NT2/D1 (cell line): ENCODE measurements around the gene CD40LG.

ENCODE experiments used
- YY1 ChIP-seq: IDR thresholded peaks from 2 replicates; pipeline ENCODE4 v1.6.1; 2011; ENCODE audit not compliant: insufficient read length, insufficient read depth
- ZNF274 ChIP-seq: IDR thresholded peaks from 2 replicates; pipeline ENCODE4 v1.6.1; 2011; ENCODE audit warnings: mild to moderate bottlenecking, low read depth, low read length

DNA sequence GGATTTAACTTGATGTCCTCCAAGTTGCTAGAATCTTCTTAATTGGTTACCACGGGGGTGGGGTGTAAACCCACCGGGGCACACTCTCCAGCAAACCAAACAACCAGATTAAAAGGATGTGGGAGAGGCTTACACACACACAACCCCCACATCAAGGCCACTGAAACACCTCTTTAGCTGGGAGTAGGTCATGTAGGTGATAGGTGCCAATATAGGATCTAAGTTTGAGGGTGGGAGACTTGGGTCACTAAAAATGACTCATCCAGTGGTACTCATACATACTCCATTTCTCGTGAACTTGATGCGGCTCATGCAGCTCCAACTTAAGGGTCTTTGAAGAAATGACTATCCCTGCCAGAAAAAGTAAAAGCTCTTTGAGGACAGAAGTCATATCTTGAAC is 20.5 kb upstream of the CD40LG start:
- no peak for TF ChIP-seq ZNF274
- no peak for TF ChIP-seq YY1
